ENCODE measurements around the gene PLSCR2. TPM values are rescaled to one million over a fixed set of nuclear protein-coding genes. Genes with fewer than 3 reads are reported as not detected.

Gene PLSCR2
- total RNA-seq, 1 experiment from 2014 or later, result not detected

DNA sequence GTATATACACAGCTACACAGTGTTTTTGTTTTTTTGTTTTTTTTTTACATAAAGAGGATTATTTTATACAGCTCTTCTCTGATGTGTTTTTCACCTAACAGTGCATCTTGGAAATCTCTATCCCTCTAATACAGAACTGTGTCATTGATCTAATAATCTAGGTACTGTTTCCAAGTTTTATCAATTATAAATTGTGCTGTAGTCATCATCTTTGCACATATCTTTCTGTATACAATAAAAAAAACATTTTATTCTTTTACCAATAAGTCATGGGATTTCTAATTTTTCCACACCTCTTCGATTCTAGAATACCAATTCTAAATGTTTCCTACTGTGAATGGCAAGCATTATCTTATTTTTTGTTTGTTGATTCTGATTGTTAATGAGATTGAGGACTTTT is 1.7 kb upstream of the PLSCR2 start:
- H3K9ac ChIP-seq (ENCODE audit: low read length), result no peak overlapping the region
- ChIA-PET CTCF (no interaction called here), POLR2A (no interaction called here), RAD21 (ENCODE audit: low non-redundant PET in 1 of 2, low total read pairs in 2 of 2, uncharacterized antibody in 2 of 2, unreplicated experiment in 2 of 2) (no interaction called here)
- ATAC-seq (no peak), DNase-seq (ENCODE audit: low read depth, low spot score) (no peak)
- no TSS peak for BruUV-seq (replicated peaks)
- no peaks in the 10 kb centered on the region for H3K79me2 ChIP-seq (ENCODE audit: insufficient read depth, low read length)
- no peaks in the 10 kb centered on the region for H3K36me3 ChIP-seq (ENCODE audit: control insufficient read depth in 1 of 2, insufficient read depth in 2 of 2, low read length in 2 of 2)
- H4K20me1 ChIP-seq (ENCODE audit: insufficient read depth), result no peaks in the 10 kb centered on the region
- TF ChIP-seq EZH2phosphoT487 (IDR thresholded peaks at IDR 0.05; ENCODE audit: borderline replicate concordance) (no peak), CBX3 (IDR thresholded peaks at IDR 0.05; ENCODE audit: low read depth) (no peak), JUND (IDR thresholded peaks at IDR 0.05) (no peak), POLR2A (IDR thresholded peaks at IDR 0.05; ENCODE audit: borderline replicate concordance, extremely low read depth, insufficient read depth, insufficient read length) (no peak), SRF (IDR thresholded peaks at IDR 0.05; ENCODE audit: low read depth) (no peak), ZFX (IDR thresholded peaks at IDR 0.05) (no peak), YY1 (IDR thresholded peaks at IDR 0.05; ENCODE audit: extremely low read depth, insufficient replicate concordance, low read depth, low read length) (no peak), TCF7L2 (IDR thresholded peaks at IDR 0.05; ENCODE audit: borderline replicate concordance, extremely low read depth, insufficient read depth, insufficient read length) (no peak), EZH2 (IDR thresholded peaks at IDR 0.05) (no peak), ELF1 (IDR thresholded peaks at IDR 0.05; ENCODE audit: borderline replicate concordance, low read depth) (no peak)
- TF ChIP-seq, protein P1, sequence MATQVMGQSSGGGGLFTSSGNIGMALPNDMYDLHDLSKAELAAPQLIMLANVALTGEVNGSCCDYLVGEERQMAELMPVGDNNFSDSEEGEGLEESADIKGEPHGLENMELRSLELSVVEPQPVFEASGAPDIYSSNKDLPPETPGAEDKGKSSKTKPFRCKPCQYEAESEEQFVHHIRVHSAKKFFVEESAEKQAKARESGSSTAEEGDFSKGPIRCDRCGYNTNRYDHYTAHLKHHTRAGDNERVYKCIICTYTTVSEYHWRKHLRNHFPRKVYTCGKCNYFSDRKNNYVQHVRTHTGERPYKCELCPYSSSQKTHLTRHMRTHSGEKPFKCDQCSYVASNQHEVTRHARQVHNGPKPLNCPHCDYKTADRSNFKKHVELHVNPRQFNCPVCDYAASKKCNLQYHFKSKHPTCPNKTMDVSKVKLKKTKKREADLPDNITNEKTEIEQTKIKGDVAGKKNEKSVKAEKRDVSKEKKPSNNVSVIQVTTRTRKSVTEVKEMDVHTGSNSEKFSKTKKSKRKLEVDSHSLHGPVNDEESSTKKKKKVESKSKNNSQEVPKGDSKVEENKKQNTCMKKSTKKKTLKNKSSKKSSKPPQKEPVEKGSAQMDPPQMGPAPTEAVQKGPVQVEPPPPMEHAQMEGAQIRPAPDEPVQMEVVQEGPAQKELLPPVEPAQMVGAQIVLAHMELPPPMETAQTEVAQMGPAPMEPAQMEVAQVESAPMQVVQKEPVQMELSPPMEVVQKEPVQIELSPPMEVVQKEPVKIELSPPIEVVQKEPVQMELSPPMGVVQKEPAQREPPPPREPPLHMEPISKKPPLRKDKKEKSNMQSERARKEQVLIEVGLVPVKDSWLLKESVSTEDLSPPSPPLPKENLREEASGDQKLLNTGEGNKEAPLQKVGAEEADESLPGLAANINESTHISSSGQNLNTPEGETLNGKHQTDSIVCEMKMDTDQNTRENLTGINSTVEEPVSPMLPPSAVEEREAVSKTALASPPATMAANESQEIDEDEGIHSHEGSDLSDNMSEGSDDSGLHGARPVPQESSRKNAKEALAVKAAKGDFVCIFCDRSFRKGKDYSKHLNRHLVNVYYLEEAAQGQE (IDR thresholded peaks at IDR 0.05; ENCODE audit: low read depth), result no peak
- TF ChIP-seq, protein P2, sequence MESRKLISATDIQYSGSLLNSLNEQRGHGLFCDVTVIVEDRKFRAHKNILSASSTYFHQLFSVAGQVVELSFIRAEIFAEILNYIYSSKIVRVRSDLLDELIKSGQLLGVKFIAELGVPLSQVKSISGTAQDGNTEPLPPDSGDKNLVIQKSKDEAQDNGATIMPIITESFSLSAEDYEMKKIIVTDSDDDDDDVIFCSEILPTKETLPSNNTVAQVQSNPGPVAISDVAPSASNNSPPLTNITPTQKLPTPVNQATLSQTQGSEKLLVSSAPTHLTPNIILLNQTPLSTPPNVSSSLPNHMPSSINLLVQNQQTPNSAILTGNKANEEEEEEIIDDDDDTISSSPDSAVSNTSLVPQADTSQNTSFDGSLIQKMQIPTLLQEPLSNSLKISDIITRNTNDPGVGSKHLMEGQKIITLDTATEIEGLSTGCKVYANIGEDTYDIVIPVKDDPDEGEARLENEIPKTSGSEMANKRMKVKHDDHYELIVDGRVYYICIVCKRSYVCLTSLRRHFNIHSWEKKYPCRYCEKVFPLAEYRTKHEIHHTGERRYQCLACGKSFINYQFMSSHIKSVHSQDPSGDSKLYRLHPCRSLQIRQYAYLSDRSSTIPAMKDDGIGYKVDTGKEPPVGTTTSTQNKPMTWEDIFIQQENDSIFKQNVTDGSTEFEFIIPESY (IDR thresholded peaks at IDR 0.05; ENCODE audit: extremely low read depth, insufficient replicate concordance, low read length), result no peak
- TF ChIP-seq, protein P3, sequence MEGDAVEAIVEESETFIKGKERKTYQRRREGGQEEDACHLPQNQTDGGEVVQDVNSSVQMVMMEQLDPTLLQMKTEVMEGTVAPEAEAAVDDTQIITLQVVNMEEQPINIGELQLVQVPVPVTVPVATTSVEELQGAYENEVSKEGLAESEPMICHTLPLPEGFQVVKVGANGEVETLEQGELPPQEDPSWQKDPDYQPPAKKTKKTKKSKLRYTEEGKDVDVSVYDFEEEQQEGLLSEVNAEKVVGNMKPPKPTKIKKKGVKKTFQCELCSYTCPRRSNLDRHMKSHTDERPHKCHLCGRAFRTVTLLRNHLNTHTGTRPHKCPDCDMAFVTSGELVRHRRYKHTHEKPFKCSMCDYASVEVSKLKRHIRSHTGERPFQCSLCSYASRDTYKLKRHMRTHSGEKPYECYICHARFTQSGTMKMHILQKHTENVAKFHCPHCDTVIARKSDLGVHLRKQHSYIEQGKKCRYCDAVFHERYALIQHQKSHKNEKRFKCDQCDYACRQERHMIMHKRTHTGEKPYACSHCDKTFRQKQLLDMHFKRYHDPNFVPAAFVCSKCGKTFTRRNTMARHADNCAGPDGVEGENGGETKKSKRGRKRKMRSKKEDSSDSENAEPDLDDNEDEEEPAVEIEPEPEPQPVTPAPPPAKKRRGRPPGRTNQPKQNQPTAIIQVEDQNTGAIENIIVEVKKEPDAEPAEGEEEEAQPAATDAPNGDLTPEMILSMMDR (IDR thresholded peaks at IDR 0.05 in 2 of 3, conservative IDR thresholded peaks at IDR 0.05 in 1 of 3; ENCODE audit: borderline replicate concordance in 1 of 3, insufficient read depth in 1 of 3, low read depth in 2 of 3, low read length in 2 of 3), result no peak
- H3K4me1 ChIP-seq (ENCODE audit: control insufficient read depth in 1 of 2, insufficient read depth in 2 of 2, low read length in 2 of 2), result no peaks in the 10 kb centered on the region
- no peak overlapping the region for H2AFZ ChIP-seq (ENCODE audit: low read depth, low read length, poor library complexity, severe bottlenecking)
- no peak overlapping the region for H3K4me2 ChIP-seq (ENCODE audit: low read length)
- no peaks in the 10 kb centered on the region for H3K9me2 ChIP-seq (ENCODE audit: insufficient read depth)
- no peak overlapping the region for H3K27ac ChIP-seq (ENCODE audit: low read depth, low read length)
- no peaks in the 10 kb centered on the region for H3K27me3 ChIP-seq (ENCODE audit: insufficient read depth, low read length)
- no peaks in the 10 kb centered on the region for H3K9me3 ChIP-seq (ENCODE audit: control insufficient read depth in 1 of 2, insufficient read depth in 1 of 2, low read depth in 1 of 2, low read length in 2 of 2)
- no peak overlapping the region for H3K4me3 ChIP-seq (replicated peaks in 1 of 2; ENCODE audit: low read depth in 1 of 2, low read length in 2 of 2)
- intact Hi-C loops (cut with micrococcal nuclease), result no loop called here
